WI38 (cell line): ENCODE results near the gene LONP1.

ENCODE experiments used
- H3K4me3 ChIP-seq: 2 replicates; pipeline ENCODE4 v1.5.1; 2011; ENCODE audit warnings: low read depth, mild to moderate bottlenecking, control low read depth, low read length
- TF ChIP-seq, protein P1 (sequence below): IDR thresholded peaks from 2 replicates; pipeline ENCODE4 v1.5.1; 2012; ENCODE audit warnings: low read depth, mild to moderate bottlenecking, control low read depth, low read length

The LONP1 gene

DNA sequence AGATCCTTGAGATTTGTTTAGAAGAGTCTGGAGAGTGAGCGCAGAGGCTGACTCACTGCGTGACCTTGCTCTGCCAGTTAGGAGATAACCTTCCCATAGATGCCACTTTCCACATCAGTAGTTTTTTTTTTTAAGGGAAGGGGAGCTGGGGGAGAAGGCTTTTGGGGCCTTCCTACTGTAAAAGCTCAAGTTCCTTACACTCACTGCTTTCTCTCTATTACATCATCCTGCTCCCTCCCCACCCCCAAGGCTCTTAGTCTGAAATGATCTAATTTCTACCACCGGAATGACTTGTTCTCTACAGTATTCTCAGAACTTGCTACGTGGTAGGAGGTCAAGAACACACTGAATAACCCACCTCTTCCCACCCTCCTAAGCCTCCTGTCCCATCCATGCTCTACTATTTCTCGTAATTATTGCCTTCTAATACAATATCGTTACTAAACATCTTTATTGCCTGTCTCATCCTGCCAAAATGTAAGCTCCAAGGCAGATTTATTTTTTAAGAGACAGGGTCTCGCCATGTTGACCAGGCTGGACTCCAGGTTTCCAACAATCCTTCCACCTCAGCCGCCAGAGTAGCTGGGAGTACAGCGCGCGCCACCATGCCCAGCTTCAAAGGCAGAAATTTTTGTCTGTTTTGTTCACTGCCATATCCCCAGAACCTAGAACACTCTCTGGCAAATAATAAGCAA is 1.2 kb downstream of the LONP1 start:
- TF ChIP-seq, protein P1, sequence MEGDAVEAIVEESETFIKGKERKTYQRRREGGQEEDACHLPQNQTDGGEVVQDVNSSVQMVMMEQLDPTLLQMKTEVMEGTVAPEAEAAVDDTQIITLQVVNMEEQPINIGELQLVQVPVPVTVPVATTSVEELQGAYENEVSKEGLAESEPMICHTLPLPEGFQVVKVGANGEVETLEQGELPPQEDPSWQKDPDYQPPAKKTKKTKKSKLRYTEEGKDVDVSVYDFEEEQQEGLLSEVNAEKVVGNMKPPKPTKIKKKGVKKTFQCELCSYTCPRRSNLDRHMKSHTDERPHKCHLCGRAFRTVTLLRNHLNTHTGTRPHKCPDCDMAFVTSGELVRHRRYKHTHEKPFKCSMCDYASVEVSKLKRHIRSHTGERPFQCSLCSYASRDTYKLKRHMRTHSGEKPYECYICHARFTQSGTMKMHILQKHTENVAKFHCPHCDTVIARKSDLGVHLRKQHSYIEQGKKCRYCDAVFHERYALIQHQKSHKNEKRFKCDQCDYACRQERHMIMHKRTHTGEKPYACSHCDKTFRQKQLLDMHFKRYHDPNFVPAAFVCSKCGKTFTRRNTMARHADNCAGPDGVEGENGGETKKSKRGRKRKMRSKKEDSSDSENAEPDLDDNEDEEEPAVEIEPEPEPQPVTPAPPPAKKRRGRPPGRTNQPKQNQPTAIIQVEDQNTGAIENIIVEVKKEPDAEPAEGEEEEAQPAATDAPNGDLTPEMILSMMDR = no peak
- peak overlapping the region; percentile 97 for H3K4me3 ChIP-seq

GRCh38 chr19:5718037-5718578 is 1.8 kb downstream of the LONP1 start:
- H3K4me3 ChIP-seq = peak overlapping the region; percentile 97
- TF ChIP-seq, protein P1 = no peak

DNA sequence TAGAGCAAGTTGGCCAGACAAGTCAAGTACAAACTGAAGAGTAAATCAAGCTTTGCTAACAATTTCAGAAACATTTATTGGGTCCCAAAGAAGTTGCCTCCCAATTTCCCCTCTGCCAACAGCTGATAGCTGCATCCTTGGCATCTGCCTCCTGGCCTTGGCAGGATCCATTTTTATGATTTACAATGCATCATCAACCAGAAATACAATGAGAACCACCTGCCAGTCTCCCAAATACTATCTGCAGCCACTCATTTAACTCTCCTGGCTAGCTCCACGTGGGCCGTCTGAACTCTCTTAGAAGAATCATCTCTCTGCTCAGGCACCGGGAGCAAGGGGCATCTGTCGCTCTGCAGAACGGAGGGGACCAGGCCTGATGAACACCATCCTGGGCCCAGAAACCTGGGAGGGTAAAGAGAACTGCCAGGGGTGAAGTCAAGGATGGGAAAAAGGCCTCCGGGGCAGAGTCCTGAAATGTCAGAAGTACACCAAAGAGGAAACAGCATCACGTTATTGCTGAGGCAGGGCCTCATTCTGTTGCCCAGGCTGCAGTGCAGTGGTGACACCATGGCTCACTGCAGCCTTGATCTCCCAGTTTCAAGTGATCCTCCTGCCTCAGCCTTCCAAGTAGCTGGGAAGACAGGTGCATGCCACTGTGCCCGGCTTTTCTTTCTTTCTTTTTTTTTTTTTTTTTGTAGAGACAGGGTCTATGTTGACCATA is 2.6 kb downstream of the LONP1 start:
- H3K4me3 ChIP-seq = peak overlapping the region; percentile 97
- TF ChIP-seq, protein P1 = no peak

- no peak overlapping the region for H3K4me3 ChIP-seq
- TF ChIP-seq, protein P1 = no peak
Observed at GRCh38 chr19:5714816-5715215, 5.1 kb downstream of the LONP1 start.

GRCh38 chr19:5713228-5713627 is 6.7 kb downstream of the LONP1 start:
- TF ChIP-seq, protein P1 = no peak
- no peak overlapping the region for H3K4me3 ChIP-seq

DNA sequence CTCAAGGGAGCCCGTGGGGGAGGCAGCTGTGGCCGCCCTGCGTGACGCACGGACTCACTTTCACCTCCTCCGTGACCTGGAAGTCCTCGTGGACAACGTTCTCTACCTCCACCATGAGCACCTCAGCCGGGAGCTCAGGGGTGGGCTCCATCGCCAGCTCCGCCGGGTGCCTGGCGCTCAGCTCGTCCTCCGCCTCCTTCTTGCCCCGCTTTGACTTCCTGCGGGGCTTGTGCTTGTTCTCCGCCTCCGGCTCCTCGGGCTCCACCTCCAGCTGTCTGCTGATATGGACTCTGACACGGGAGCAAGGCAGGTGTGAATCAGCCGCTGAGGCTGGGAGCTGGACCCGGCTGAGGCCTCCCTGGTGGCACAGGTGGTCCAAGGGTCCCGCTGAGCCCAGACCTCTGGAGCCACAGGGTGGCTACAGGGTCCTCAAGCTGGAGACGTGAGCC is 8.2 kb downstream of the LONP1 start:
- TF ChIP-seq, protein P1 = no peak

GRCh38 chr19:5711025-5711424 is 8.9 kb downstream of the LONP1 start:
- H3K4me3 ChIP-seq = no peak overlapping the region
- TF ChIP-seq, protein P1 = no peak

More for the DNA sequence above, 8.2 kb downstream of the LONP1 start:
- no peak overlapping the region for H3K4me3 ChIP-seq
